ENCODE results near the gene KISS1R.

The KISS1R gene

DNA sequence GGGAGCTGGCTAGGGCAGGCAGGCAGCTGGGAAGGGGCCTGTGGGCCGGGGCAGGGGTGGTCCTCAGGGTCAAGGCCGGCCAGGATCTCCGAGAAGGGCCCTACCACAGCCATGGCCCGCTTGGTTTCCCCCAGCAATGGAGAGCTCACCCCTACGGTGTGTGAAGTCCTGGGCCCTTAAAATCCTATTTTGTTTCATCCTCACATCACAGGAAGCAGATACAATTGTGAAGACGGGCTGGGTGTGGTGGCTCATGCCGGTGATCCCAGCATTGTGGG, 15.1 kb upstream of the KISS1R start:
- DNase-seq (ENCODE audit: extremely low read depth, low read depth): no peak
- TF ChIP-seq, protein P1, sequence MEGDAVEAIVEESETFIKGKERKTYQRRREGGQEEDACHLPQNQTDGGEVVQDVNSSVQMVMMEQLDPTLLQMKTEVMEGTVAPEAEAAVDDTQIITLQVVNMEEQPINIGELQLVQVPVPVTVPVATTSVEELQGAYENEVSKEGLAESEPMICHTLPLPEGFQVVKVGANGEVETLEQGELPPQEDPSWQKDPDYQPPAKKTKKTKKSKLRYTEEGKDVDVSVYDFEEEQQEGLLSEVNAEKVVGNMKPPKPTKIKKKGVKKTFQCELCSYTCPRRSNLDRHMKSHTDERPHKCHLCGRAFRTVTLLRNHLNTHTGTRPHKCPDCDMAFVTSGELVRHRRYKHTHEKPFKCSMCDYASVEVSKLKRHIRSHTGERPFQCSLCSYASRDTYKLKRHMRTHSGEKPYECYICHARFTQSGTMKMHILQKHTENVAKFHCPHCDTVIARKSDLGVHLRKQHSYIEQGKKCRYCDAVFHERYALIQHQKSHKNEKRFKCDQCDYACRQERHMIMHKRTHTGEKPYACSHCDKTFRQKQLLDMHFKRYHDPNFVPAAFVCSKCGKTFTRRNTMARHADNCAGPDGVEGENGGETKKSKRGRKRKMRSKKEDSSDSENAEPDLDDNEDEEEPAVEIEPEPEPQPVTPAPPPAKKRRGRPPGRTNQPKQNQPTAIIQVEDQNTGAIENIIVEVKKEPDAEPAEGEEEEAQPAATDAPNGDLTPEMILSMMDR (IDR thresholded peaks at IDR 0.05; ENCODE audit: low read depth, low read length, missing control alignments): no peak
- H3K4me3 ChIP-seq (replicated peaks; ENCODE audit: low read depth, low read length): no peak overlapping the region

GRCh38 chr19:902446-903226, 14.5 kb upstream of the KISS1R start:
- TF ChIP-seq, protein P1 (IDR thresholded peaks at IDR 0.05; ENCODE audit: low read depth, low read length, missing control alignments): no peak
- H3K4me3 ChIP-seq (replicated peaks; ENCODE audit: low read depth, low read length): no peak overlapping the region
- no peak for DNase-seq (ENCODE audit: extremely low read depth, low read depth)

GRCh38 chr19:903266-903797, 13.8 kb upstream of the KISS1R start:
- TF ChIP-seq, protein P1 (IDR thresholded peaks at IDR 0.05; ENCODE audit: low read depth, low read length, missing control alignments): no peak
- DNase-seq (ENCODE audit: extremely low read depth, low read depth): no peak
- no peak overlapping the region for H3K4me3 ChIP-seq (replicated peaks; ENCODE audit: low read depth, low read length)

DNA sequence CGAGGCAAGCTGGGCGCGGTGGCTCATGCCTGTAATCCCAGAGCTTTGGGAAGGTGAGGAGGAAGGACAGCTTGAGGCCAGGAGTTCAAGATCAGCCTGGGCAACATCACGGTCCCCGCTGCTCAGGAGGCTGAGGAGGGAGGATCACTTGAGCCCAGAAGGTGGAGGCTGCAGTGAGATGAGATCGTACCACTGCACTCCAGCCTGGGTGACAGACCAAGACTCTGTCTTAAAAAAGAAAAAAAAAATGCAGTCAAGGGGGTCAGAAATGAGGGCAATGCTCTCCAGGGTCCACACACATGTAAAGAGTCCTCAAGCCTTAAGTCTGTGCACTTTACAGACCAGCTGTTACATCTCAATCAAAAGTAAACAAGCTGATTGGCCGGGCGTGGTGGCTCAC, 12.6 kb upstream of the KISS1R start:
- H3K4me3 ChIP-seq (replicated peaks; ENCODE audit: low read depth, low read length): no peak overlapping the region
- no peak for DNase-seq (ENCODE audit: extremely low read depth, low read depth)
- TF ChIP-seq, protein P1 (IDR thresholded peaks at IDR 0.05; ENCODE audit: low read depth, low read length, missing control alignments): no peak

DNA sequence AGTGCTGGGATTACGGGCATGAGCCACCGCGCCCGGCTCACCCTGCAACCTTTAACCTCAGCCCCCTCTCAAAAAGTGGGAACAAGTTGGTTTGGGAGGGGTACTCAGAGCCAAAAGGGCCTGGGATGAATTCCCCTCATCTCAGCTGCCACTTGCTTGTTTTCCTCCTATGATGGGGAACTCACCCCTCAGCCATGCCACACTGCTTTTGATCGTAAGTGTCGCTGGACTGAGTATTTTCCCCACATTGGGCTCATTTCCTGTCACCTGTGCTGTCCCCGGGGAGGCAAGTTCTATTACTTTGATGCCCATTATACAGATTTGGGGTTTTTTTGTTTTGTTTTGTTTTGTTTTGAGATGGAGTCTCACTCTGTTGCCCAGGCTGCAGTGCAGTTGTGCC, 10.7 kb upstream of the KISS1R start:
- DNase-seq (ENCODE audit: extremely low read depth, low read depth): no peak
- H3K4me3 ChIP-seq (replicated peaks; ENCODE audit: low read depth, low read length): no peak overlapping the region
- TF ChIP-seq, protein P1 (IDR thresholded peaks at IDR 0.05; ENCODE audit: low read depth, low read length, missing control alignments): no peak

DNA sequence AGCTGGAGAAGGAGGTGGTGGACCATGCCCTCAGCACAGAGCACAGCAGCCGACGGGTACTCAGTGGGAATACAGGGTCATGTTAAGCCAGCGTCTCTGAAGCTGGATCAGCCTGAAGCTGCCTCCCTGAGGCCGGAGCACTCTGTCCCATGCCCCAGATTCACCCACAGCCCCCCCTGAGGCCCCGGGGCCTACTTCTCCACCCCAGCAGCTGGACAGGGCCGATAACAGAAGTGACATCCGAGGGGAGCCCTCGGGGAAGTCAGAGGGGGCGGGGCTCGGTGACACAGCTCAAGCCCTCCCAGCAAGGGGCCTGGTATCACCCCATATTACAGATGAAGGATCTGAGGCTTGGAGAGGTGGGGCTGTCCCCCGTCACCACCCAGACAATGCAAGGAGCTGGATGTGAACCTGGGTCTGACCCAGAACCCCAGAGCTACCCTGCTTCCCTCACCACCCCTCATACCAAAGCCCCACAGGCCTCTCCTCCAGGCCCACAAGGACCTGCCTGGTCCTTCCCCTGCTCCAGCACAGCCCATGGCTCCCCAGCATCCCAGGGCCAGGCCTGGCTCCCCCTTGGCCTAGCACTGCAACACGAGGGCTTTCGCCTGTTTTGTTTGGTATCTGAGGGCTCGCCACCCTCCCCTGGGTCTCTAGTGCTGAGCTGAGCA, 9.8 kb upstream of the KISS1R start:
- TF ChIP-seq, protein P1 (IDR thresholded peaks at IDR 0.05; ENCODE audit: low read depth, low read length, missing control alignments): no peak
- no peak for DNase-seq (ENCODE audit: extremely low read depth, low read depth)
- H3K4me3 ChIP-seq (replicated peaks; ENCODE audit: low read depth, low read length): no peak overlapping the region
